Endothelial cell of coronary artery (primary cell): ENCODE results near the gene PSMA2. TPM values are rescaled to one million over a fixed set of nuclear protein-coding genes. Genes with fewer than 3 reads are reported as not detected.

Experiments
- total RNA-seq: library from RNA; depleted of rRNA; stranded (reverse); fragments of >200 nt; gene quantifications from 2 replicates; pipeline ENCODE4 v1.2.3, GENCODE V29; 2014

Gene PSMA2
- 49.0 and 88.2 TPM in 2 replicates for total RNA-seq

GRCh38 chr7:42931834-42932651 lies at the start of gene PSMA2, which contains the start of gene MRPL32:
Gene PSMA2 (minus strand): TSS chr7:42932174. CDS start chr7:42932158, 16 bp downstream.
Gene MRPL32 (plus strand): TSS chr7:42932376. CDS start chr7:42932387, 11 bp downstream.

DNA sequence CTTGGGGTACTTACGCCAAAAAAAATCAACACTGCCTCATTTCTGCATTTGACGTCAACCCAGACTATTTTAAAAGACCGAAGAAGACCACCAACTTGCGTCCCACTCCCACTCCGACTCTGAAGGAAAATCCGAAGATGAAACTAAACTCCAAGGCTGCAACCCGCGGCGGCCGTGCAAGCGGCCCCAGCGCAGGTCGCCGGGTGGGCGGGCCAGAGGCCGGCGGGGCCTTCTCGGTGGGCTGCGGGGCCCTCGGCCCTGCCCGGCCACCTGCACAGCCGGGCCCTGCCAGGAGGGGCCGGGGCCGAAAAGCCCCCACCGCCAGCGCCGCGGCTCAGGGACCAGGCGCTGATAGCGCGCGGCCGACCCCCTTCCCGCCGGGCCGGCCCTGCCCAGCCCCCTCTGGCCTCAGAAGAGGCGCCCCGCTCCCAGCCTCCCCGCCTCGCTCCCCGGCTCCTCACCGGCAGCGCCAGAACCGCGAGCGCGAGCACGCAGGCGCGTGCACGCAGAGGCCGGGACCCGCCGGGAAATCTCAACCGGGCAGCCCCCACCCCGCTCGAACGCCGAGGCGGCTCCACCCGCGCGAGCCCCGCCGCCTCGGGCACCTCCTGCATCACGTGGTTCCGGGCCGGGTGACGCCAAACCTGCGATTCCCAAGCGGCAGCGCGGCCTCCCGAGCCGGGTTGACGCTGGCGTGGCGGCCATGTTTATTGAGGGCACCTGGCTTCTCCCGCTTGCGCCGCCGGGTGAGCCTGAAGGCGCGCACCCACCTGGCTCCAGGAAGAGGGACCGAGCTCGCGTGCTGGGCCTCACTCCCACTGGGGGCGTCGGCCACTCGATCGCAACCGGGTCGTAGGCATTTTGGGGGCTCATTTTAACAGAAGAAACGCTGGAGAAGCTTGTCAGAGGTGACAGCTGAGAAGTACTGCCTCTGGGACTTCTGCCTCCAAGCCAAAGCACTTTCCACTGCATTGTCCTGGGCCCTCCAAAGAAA lies 20.2 kb downstream of the PSMA2 start, which contains the start of gene C7orf25:
Gene C7orf25 (minus strand): TSS at position 617 of the 994 bp plus-strand sequence. CDS start 1,170 bp downstream, outside the sequence.

Other genes starting within 250 kb of the PSMA2 start
- 3.3 and 4.3 TPM in 2 replicates for gene C7orf25, start 20.1 kb downstream of the PSMA2 start, total RNA-seq
- 75.3 and 77.7 TPM in 2 replicates for gene MRPL32, start 202 bp upstream of the PSMA2 start, total RNA-seq
- not detected in 2 replicates for gene HECW1, start 180.5 kb upstream of the PSMA2 start, total RNA-seq